GM12878 (cell line): Measurements from ENCODE around the gene GNB5. TPM values are rescaled to one million over a fixed set of nuclear protein-coding genes. Genes with fewer than 3 reads are reported as not detected.
A peak's percentile ranks its signal among the peaks of the same experiment; 100 is the strongest.

ENCODE experiments used
- ATAC-seq: fragments of 200-7000 bp; cut with Tn5 transposase; 3 replicates; pipeline ENCODE4 v1.9.1; 2020; ENCODE audit warnings: mild to moderate bottlenecking, moderate library complexity
- BruUV-seq: library from RNA; stranded (reverse); fragments of 400-500 nt; replicated peaks from 2 replicates; lab custom pipeline; 2021; lab: Mats Ljungman, UMichigan
- CTCF ChIA-PET: fragments of 300-600 bp; sonication (Branson Sonifier 250); formaldehyde crosslinking; extraction: SDS; loops from one replicate; lab custom pipeline; 2021; ENCODE audit warnings: inconsistent platforms; lab: Yijun Ruan, JAX
- POLR2A ChIA-PET: fragments of 350-600 bp; formaldehyde crosslinking; extraction: SDS; loops from one replicate; lab custom pipeline; 2021; ENCODE audit warnings: inconsistent platforms; lab: Charles Lee
- RAD21 ChIA-PET: fragments of 300-600 bp; sonication (Branson Sonifier 250); formaldehyde crosslinking; loops from one replicate; lab custom pipeline; 2023; ENCODE audit warnings: antibody characterized with exemption; ENCODE audit not compliant: unreplicated experiment; lab: Charles Lee
- SMC1A ChIA-PET: fragments of 300-600 bp; sonication (Branson Sonifier 250); formaldehyde crosslinking; loops from one replicate; lab custom pipeline; 2023; ENCODE audit not compliant: unreplicated experiment, uncharacterized antibody; lab: Charles Lee
- DNase-seq: peaks from one replicate; pipeline ENCODE4 v3.0.0-alpha.2; 2011; ENCODE audit warnings: low read depth, low spot score
- FAIRE-seq: peaks from 3 replicates; lab custom pipeline; 2011; peaks lifted over from hg19 to GRCh38; lab: Jason Lieb, UNC
- H2AFZ ChIP-seq: 2 replicates; pipeline ENCODE4 v1.6.0; 2011; ENCODE audit warnings: low read depth, low read length, control low read depth; ENCODE audit not compliant: control insufficient read depth
- H3K27ac ChIP-seq: 2 replicates; pipeline ENCODE4 v1.5.1; 2011; ENCODE audit warnings: control low read depth; ENCODE audit not compliant: control insufficient read depth, insufficient read depth
- H3K27me3 ChIP-seq, 2 experiments: replicated peaks in 1 of 2; 2 replicates each; pipeline versions ENCODE4 v1.6.0 to v1.6.1; 2011; ENCODE audit warnings: low read length in 1 of 2; ENCODE audit not compliant: control insufficient read depth in 2 of 2, insufficient read depth in 2 of 2
- H3K36me3 ChIP-seq, 2 experiments: 2 replicates each; pipeline ENCODE4 v1.5.1; 2011; ENCODE audit warnings: low read length in 1 of 2; ENCODE audit not compliant: control insufficient read depth in 2 of 2, insufficient read depth in 2 of 2
- H3K4me1 ChIP-seq: 2 replicates; pipeline ENCODE4 v1.6.1; 2011; ENCODE audit warnings: mild to moderate bottlenecking, low read length, moderate library complexity, mixed read lengths; ENCODE audit not compliant: control insufficient read depth, insufficient read depth
- H3K4me2 ChIP-seq: 2 replicates; pipeline ENCODE4 v1.6.0; 2011; ENCODE audit warnings: control low read depth; ENCODE audit not compliant: control insufficient read depth, insufficient read depth
- H3K4me3 ChIP-seq: fragments of 200-600 bp; sonication (generic); 2 replicates; pipeline ENCODE4 v1.5.1; 2016
- H3K79me2 ChIP-seq: 2 replicates; pipeline ENCODE4 v1.6.0; 2011; ENCODE audit warnings: low read length; ENCODE audit not compliant: control insufficient read depth, insufficient read depth
- H3K9ac ChIP-seq: 2 replicates; pipeline ENCODE4 v1.8.0; 2011; ENCODE audit warnings: low read length, control low read depth, mixed read lengths; ENCODE audit not compliant: control insufficient read depth, insufficient read depth
- H3K9me3 ChIP-seq: replicated peaks from 3 replicates; pipeline ENCODE4 v1.5.1; 2011; ENCODE audit warnings: mild to moderate bottlenecking, low read length; ENCODE audit not compliant: control insufficient read depth, insufficient read depth
- H4K20me1 ChIP-seq: 2 replicates; pipeline ENCODE4 v1.6.0; 2011; ENCODE audit not compliant: control insufficient read depth, insufficient read depth
- CEBPB ChIP-seq, 2 experiments: fragments of 150-350 bp in 1 of 2; IDR thresholded peaks; 2 replicates each; pipeline ENCODE4 v1.6.1; 2012 to 2014; ENCODE audit warnings: low read depth in 2 of 2, low read length in 2 of 2, borderline replicate concordance in 1 of 2, inconsistent platforms in 1 of 2
- CHD4 ChIP-seq: fragments of 200-600 bp; sonication (generic); IDR thresholded peaks from 2 replicates; pipeline ENCODE4 v1.6.1; 2016; ENCODE audit warnings: mild to moderate bottlenecking
- DPF2 ChIP-seq: fragments of 450-650 bp; IDR thresholded peaks from 2 replicates; pipeline ENCODE4 v1.6.1; 2017; ENCODE audit warnings: mild to moderate bottlenecking
- EED ChIP-seq: sonication (generic); IDR thresholded peaks from 2 replicates; pipeline ENCODE4 v1.6.1; 2016; ENCODE audit warnings: antibody characterized with exemption, low read depth
- FOXK2 ChIP-seq: fragments of 450-650 bp; IDR thresholded peaks from 2 replicates; pipeline ENCODE4 v1.6.1; 2017; ENCODE audit warnings: mild to moderate bottlenecking, moderate library complexity
- HDGF ChIP-seq: fragments of 450-650 bp; IDR thresholded peaks from 2 replicates; pipeline ENCODE4 v1.6.1; 2016; ENCODE audit warnings: antibody characterized with exemption
- IKZF1 ChIP-seq: fragments of 450-650 bp; conservative IDR thresholded peaks from 2 replicates; pipeline ENCODE4 v1.6.1; 2017; ENCODE audit warnings: antibody characterized with exemption, mild to moderate bottlenecking
- JUNB ChIP-seq: IDR thresholded peaks from 2 replicates; pipeline ENCODE4 v1.6.1; 2016; ENCODE audit warnings: antibody characterized with exemption, mild to moderate bottlenecking
- MTA2 ChIP-seq: fragments of 450-650 bp; IDR thresholded peaks from 2 replicates; pipeline ENCODE4 v1.6.1; 2016; ENCODE audit warnings: low read depth, mild to moderate bottlenecking, moderate library complexity
- PAX8 ChIP-seq: fragments of 450-650 bp; IDR thresholded peaks from 2 replicates; pipeline ENCODE4 v1.6.1; 2017; ENCODE audit warnings: mild to moderate bottlenecking, moderate library complexity
- SMARCA5 ChIP-seq: fragments of 450-650 bp; IDR thresholded peaks from 2 replicates; pipeline ENCODE4 v1.6.1; 2017; ENCODE audit warnings: mild to moderate bottlenecking
- SP1 ChIP-seq: IDR thresholded peaks from one replicate; pipeline ENCODE4 v1.6.1; 2011; ENCODE audit warnings: low read depth, low read length
- SPI1 ChIP-seq: IDR thresholded peaks from 2 replicates; pipeline ENCODE4 v1.6.1; 2011; ENCODE audit warnings: low read depth, mild to moderate bottlenecking, low read length, moderate library complexity, borderline replicate concordance; ENCODE audit not compliant: insufficient read depth
- SRF ChIP-seq, 2 experiments: IDR thresholded peaks; 2 replicates each; pipeline ENCODE4 v1.6.1; 2011; ENCODE audit warnings: low read depth in 2 of 2, low read length in 2 of 2, mild to moderate bottlenecking in 1 of 2, moderate library complexity in 1 of 2
- TARDBP ChIP-seq: IDR thresholded peaks from 2 replicates; pipeline ENCODE4 v1.6.1; 2016; ENCODE audit warnings: borderline replicate concordance
- TCF3 ChIP-seq: IDR thresholded peaks from 2 replicates; pipeline ENCODE4 v1.6.1; 2012; ENCODE audit warnings: low read depth, mild to moderate bottlenecking, low read length, borderline replicate concordance; ENCODE audit not compliant: insufficient read depth
- WGBS: methylation state at CpG from one replicate; pipeline ENCODE4 v1.1.6; 2016; ENCODE audit warnings: low lambda C conversion rate; ENCODE audit not compliant: insufficient replicate concordance, insufficient coverage; ENCODE audit errors: missing lambda C conversion rate; 5-methylcytosine and 5-hydroxymethylcytosine counted together
- in situ Hi-C: fragments of 300-500 bp; cut with MboI; formaldehyde crosslinking; loops from 9 replicates; pipeline ENCODE4 v1.14.3; 2018; ENCODE audit warnings: mixed read lengths
- intact Hi-C: fragments of 100-400 bp; cut with micrococcal nuclease; formaldehyde crosslinking; loops from one replicate; pipeline ENCODE4 v1.14.2; 2022; ENCODE audit not compliant: unreplicated experiment
- polyA plus RNA-seq, 11 experiments: library from polyadenylated mRNA; depleted of rRNA in 4 of 11; unstranded in 6 of 11; stranded (reverse) in 5 of 11; fragments of >200 nt; fragmentation: Nextera tagmentation in 4 of 11; fragmentation: Illumina TruSeq in 1 of 11; extraction: Ambion mirVana in 4 of 11; extraction: Trizol in 1 of 11; gene quantifications; 1 replicate in 1 of 11; 2 replicates in 10 of 11; pipeline versions ENCODE4 v1.2.1 to v1.2.3, GENCODE V29; 2011 to 2016; ENCODE audit warnings: inconsistent platforms in 2 of 11, missing spikeins in 2 of 11, low read depth in 1 of 11
- total RNA-seq, 4 experiments: library from RNA; depleted of rRNA in 3 of 4; stranded (reverse); fragments of >200 nt in 3 of 4; fragmentation: Illumina TruSeq in 1 of 4; extraction: Trizol in 1 of 4; gene quantifications; 2 replicates each; pipeline versions ENCODE4 v1.2.1 to v1.2.3, GENCODE V29; 2013 to 2021
- TF ChIP-seq, protein P1 (sequence below): IDR thresholded peaks from 2 replicates; pipeline ENCODE4 v1.6.1; 2012; ENCODE audit warnings: low read depth, low read length, improper control_type of control experiment
- TF ChIP-seq, protein P2 (sequence below): fragments of 450-650 bp; IDR thresholded peaks from 2 replicates; pipeline ENCODE4 v1.6.1; 2014; ENCODE audit warnings: mild to moderate bottlenecking
- TF ChIP-seq, protein P3 (sequence below): IDR thresholded peaks from 2 replicates; pipeline ENCODE4 v1.6.1; 2012; ENCODE audit warnings: improper control_type of control experiment, low read depth, low read length; ENCODE audit not compliant: insufficient replicate concordance

GNB5 gene
- total and polyA plus RNA-seq, 10 of the 15 experiments (the other 5 are each of a cell fraction or from before 2014, with no cell fraction given): 2.4 to 25.9 (median 15.2) TPM

DNA sequence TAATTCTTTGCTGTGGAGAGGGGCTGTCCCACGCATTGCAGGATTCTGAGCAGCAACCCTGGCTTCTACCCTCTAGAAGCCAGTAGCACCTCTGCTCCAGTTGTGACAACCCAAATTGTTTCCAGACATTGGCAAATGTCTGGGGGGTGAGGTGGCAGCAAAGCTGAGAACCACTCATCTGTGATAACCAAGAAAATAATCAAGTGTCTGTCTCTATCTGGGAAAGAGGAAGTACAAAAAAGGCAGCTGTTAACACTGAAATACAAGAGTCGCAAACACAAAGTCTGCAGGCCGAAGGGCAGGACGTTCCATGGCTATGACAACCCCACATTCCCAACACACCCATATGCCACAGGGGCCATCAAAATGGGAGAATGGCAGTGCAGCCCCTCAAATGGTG, 42.2 kb upstream of the GNB5 start:
- in situ Hi-C loops (no loop called here), intact Hi-C loops (no loop called here)
- WGBS: 12% methylated on average over 4 of the region's 4 CpGs
- no TSS peak for BruUV-seq
- Histone ChIP-seq H3K27me3 (no peaks in the 10 kb centered on the region), H4K20me1 (no peaks in the 10 kb centered on the region), H3K4me2 (peak overlapping the region; percentile 69), H3K4me1 (peaks cover 56% of the 10 kb centered on the region), H2AFZ (peak overlapping the region; percentile 8), H3K9me3 (no peaks in the 10 kb centered on the region), H3K36me3 (no peaks in the 10 kb centered on the region), H3K9ac (no peak overlapping the region), H3K79me2 (no peaks in the 10 kb centered on the region), H3K27ac (peak overlapping the region; percentile 49), H3K4me3 (peak overlapping the region; percentile 7; the same call in 1 of the 2 replicates)
- no peak for DNase-seq
- RAD21 ChIA-PET: interaction anchor here (0.8 to 2.8 kb wide), 13 partner anchors 8 to 518 kb away, joined by 3 to 10 read pairs (median 5); no protein-coding TSS in a partner anchor
- CTCF ChIA-PET: interaction anchor here (0.7 to 11.7 kb wide), 14 partner anchors 8 to 502 kb away, joined by 3 to 207 read pairs (median 4); no protein-coding TSS in a partner anchor
- peak; percentile 79 for ATAC-seq
- peak; percentile 74 for FAIRE-seq
- POLR2A ChIA-PET: interaction anchor here (0.6 to 1.0 kb wide), 2 partner anchors 16 to 234 kb away, joined by 3 read pairs; no protein-coding TSS in a partner anchor
- SMC1A ChIA-PET: interaction anchor here (0.6 to 8.5 kb wide), 15 partner anchors 10 to 449 kb away, joined by 3 to 80 read pairs (median 4); no protein-coding TSS in a partner anchor
- TF ChIP-seq, protein P1, sequence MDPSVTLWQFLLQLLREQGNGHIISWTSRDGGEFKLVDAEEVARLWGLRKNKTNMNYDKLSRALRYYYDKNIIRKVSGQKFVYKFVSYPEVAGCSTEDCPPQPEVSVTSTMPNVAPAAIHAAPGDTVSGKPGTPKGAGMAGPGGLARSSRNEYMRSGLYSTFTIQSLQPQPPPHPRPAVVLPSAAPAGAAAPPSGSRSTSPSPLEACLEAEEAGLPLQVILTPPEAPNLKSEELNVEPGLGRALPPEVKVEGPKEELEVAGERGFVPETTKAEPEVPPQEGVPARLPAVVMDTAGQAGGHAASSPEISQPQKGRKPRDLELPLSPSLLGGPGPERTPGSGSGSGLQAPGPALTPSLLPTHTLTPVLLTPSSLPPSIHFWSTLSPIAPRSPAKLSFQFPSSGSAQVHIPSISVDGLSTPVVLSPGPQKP: peak; percentile 80
- TF ChIP-seq HDGF: no peak
- TF ChIP-seq DPF2: peak; percentile 40; the same call in 1 of the 2 replicates
- TF ChIP-seq EED: no peak
- TF ChIP-seq PAX8: no peak
- TF ChIP-seq TARDBP: no peak
- TF ChIP-seq SMARCA5: no peak
- TF ChIP-seq TCF3: no peak
- TF ChIP-seq, protein P2, sequence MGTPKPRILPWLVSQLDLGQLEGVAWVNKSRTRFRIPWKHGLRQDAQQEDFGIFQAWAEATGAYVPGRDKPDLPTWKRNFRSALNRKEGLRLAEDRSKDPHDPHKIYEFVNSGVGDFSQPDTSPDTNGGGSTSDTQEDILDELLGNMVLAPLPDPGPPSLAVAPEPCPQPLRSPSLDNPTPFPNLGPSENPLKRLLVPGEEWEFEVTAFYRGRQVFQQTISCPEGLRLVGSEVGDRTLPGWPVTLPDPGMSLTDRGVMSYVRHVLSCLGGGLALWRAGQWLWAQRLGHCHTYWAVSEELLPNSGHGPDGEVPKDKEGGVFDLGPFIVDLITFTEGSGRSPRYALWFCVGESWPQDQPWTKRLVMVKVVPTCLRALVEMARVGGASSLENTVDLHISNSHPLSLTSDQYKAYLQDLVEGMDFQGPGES: no peak
- TF ChIP-seq, protein P3, sequence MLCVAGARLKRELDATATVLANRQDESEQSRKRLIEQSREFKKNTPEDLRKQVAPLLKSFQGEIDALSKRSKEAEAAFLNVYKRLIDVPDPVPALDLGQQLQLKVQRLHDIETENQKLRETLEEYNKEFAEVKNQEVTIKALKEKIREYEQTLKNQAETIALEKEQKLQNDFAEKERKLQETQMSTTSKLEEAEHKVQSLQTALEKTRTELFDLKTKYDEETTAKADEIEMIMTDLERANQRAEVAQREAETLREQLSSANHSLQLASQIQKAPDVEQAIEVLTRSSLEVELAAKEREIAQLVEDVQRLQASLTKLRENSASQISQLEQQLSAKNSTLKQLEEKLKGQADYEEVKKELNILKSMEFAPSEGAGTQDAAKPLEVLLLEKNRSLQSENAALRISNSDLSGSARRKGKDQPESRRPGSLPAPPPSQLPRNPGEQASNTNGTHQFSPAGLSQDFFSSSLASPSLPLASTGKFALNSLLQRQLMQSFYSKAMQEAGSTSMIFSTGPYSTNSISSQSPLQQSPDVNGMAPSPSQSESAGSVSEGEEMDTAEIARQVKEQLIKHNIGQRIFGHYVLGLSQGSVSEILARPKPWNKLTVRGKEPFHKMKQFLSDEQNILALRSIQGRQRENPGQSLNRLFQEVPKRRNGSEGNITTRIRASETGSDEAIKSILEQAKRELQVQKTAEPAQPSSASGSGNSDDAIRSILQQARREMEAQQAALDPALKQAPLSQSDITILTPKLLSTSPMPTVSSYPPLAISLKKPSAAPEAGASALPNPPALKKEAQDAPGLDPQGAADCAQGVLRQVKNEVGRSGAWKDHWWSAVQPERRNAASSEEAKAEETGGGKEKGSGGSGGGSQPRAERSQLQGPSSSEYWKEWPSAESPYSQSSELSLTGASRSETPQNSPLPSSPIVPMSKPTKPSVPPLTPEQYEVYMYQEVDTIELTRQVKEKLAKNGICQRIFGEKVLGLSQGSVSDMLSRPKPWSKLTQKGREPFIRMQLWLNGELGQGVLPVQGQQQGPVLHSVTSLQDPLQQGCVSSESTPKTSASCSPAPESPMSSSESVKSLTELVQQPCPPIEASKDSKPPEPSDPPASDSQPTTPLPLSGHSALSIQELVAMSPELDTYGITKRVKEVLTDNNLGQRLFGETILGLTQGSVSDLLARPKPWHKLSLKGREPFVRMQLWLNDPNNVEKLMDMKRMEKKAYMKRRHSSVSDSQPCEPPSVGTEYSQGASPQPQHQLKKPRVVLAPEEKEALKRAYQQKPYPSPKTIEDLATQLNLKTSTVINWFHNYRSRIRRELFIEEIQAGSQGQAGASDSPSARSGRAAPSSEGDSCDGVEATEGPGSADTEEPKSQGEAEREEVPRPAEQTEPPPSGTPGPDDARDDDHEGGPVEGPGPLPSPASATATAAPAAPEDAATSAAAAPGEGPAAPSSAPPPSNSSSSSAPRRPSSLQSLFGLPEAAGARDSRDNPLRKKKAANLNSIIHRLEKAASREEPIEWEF: no peak
- no peak for TF ChIP-seq FOXK2
- TF ChIP-seq CEBPB (IDR thresholded peaks at IDR 0.05; ENCODE audit: borderline replicate concordance in 1 of 2, low read depth in 2 of 2, low read length in 2 of 2): no peak
- TF ChIP-seq CHD4: no peak
- TF ChIP-seq SP1: no peak
- peak; percentile 49; the same call in 1 of the 2 replicates for TF ChIP-seq MTA2
- TF ChIP-seq SPI1: peak; percentile 71
- TF ChIP-seq SRF (IDR thresholded peaks at IDR 0.05; ENCODE audit: low read depth in 2 of 2, low read length in 2 of 2): peak; percentile 31 to 83; a peak in 2 of 4 replicates
- TF ChIP-seq IKZF1: peak; percentile 62
- TF ChIP-seq JUNB: no peak
